ENCODE results near the gene GAL.

DNA sequence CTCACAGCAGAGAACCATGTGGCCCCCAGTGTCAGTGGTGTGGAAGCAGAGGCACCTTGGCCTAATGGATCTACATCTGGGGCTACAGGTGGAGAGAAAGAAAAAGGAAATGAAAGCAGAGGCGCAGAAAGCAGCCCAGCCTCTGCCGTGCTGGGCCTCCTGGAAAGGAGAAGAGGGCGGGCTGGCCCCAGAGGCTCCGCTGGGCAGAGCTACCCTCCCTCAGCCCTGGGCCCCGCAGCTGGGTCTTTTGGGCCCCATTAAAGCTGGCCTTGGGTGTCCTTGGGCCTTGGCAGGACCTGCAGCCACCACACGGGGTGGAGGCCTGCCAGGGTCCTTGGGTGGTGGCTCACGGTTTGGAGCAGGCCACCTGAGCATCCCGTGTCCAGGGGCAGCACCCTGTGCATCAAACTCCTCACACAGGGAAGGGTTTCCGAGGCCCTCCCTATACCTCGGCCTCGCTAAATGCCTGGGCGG lies 31.6 kb upstream of the GAL start:
- no peak for TF ChIP-seq POLR2AphosphoS5 (IDR thresholded peaks at IDR 0.05)
- TF ChIP-seq, protein P1, sequence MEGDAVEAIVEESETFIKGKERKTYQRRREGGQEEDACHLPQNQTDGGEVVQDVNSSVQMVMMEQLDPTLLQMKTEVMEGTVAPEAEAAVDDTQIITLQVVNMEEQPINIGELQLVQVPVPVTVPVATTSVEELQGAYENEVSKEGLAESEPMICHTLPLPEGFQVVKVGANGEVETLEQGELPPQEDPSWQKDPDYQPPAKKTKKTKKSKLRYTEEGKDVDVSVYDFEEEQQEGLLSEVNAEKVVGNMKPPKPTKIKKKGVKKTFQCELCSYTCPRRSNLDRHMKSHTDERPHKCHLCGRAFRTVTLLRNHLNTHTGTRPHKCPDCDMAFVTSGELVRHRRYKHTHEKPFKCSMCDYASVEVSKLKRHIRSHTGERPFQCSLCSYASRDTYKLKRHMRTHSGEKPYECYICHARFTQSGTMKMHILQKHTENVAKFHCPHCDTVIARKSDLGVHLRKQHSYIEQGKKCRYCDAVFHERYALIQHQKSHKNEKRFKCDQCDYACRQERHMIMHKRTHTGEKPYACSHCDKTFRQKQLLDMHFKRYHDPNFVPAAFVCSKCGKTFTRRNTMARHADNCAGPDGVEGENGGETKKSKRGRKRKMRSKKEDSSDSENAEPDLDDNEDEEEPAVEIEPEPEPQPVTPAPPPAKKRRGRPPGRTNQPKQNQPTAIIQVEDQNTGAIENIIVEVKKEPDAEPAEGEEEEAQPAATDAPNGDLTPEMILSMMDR (IDR thresholded peaks at IDR 0.05) = no peak
